ENCODE data around the gene GPRASP3.

- TF ChIP-seq CTCF (IDR thresholded peaks at IDR 0.05; ENCODE audit: low read depth, low read length, missing input control) (no peak), ZBTB33 (IDR thresholded peaks at IDR 0.05) (no peak), MAX (IDR thresholded peaks at IDR 0.05) (no peak), TAF1 (conservative IDR thresholded peaks at IDR 0.05) (no peak), YY1 (IDR thresholded peaks at IDR 0.05) (no peak), RXRA (IDR thresholded peaks at IDR 0.05) (no peak), GABPA (IDR thresholded peaks at IDR 0.05 in 1 of 2, conservative IDR thresholded peaks at IDR 0.05 in 1 of 2) (no peak)
Observed at GRCh38 chrX:102711872-102712215, 8.7 kb upstream of the GPRASP3 start.

Measured in liver (tissue), 3 donors.